IPS-NIHi11 (cell line): ENCODE measurements around the gene HSD17B8.

Experiments used
- DNase-seq: peaks from one replicate; pipeline ENCODE4 v3.0.0; 2012; ENCODE audit warnings: mixed read lengths, low spot score

Gene HSD17B8

DNA sequence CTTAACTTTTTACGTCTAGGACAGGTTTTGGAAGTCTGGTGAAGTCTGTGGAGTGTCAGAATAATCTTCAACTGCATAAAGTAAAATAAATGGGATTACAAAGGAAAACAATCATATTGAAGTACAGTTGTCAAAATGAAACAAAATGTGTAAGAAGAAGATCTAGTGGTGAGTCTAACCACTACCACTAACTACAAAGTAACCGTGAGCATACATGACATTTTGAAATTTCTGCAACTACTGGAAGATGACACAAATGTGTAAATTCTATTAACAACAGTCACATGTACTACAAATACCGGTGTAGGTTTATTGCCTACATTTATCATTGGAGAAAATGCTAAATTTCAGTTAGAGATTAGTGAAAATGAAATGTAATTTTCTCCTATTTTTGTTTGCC lies 37.5 kb downstream of the HSD17B8 start:
- DNase-seq = no peak

DNA sequence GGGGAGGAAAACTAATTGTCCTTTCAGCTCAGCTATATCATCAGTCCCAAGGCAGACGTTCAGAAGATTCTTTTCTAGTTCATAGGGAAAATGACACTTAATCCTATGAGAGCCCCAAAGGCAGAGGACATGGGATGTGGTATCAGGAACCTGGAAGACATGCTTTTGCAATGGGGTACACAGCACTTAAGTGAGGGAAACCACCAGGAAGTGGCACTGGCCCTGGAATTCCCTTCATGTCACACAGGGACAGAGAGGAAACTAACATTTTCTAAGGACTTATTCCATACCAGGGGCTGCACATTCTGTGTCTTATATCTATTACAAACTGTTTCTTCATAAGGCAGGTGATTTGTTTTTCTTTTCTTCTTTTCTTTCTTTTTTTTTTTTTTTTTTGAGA lies 39.0 kb downstream of the HSD17B8 start:
- DNase-seq = no peak

DNA sequence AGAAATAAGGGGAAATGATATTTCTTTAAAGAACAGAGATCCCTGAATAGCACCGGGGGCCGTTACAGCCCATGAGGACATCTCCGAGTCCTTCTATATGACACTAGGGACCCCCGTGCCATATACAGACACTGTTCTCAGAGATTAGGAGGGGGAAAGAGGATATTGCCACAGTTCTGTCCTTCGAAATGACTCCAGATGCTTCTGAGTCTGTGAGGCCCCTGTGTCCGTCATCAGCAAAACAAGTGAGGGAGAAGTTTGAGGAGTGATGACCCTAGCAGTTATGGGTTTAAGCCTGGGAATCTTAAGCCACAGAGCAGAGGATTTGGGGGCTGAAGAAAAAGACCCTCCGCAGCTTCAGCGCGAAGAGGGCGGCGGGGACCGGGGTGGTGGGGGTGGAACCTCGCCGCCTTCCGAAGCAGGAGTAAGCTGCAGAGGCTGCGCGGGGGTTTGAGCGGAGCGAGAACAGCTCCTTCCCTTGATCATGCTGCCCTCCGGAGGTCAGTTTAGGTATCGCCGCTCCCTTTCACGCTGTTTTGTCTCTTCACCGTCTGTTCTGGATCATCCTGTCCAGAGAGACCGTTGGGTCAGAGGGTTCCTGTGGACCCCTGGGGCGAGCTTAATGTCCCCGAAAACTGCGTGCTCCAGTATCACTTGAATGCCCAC lies 43.7 kb downstream of the HSD17B8 start:
- peak; percentile 78 for DNase-seq

DNA sequence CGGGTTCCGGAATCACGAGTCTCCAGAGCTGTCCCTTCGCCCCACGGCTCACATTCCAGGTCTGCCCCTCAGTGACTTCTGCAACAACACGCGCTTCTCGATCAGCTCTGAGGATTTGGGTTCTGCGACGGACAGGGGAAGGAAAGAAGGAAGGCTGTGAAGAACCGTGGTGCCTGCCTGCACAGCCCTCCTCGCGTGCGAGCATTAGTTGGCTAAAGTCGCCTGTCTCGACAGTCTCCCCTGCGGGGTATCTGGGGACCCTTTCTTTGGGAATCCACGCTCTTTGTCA lies 44.1 kb downstream of the HSD17B8 start:
- DNase-seq = no peak

DNA sequence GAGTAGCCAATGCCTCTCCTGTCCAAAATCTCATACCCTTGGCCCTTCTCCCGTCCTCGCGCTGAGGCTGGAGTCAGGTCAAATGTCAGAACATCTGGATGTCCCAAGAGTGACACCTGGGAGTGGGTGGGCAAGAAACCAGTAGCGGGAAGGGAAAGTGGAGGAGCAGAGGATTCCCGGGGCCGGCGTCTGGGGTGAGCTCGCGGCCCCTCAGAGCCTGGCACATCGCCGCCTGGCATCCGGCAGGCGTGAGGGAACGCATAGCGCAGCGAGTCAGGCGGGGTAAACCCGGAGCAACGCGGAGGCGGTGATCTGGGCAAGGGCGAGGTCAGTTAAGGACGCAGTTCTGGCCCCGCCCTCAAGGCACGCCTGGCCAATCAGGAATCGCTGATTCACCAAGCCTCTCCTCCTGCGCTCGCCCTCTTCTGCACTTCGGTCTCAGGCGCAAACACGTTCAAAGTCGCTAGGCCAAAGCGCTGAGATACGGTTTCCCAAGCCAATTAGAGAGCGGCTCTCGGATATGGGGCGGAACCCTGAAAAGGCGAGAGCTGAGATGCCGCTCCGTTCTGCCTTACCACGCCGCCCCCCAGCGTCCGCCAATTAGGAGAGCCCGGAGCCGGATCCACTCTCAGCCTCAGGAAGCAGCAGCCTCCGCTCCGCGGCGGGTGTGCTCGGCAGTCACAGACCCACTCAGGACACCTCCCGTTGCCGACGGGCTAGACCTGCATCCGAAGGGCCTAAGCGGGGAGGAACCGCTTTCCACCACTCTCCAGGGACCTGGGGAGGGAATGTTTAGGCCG lies 44.7 kb downstream of the HSD17B8 start:
- peak; percentile 89 for DNase-seq

DNA sequence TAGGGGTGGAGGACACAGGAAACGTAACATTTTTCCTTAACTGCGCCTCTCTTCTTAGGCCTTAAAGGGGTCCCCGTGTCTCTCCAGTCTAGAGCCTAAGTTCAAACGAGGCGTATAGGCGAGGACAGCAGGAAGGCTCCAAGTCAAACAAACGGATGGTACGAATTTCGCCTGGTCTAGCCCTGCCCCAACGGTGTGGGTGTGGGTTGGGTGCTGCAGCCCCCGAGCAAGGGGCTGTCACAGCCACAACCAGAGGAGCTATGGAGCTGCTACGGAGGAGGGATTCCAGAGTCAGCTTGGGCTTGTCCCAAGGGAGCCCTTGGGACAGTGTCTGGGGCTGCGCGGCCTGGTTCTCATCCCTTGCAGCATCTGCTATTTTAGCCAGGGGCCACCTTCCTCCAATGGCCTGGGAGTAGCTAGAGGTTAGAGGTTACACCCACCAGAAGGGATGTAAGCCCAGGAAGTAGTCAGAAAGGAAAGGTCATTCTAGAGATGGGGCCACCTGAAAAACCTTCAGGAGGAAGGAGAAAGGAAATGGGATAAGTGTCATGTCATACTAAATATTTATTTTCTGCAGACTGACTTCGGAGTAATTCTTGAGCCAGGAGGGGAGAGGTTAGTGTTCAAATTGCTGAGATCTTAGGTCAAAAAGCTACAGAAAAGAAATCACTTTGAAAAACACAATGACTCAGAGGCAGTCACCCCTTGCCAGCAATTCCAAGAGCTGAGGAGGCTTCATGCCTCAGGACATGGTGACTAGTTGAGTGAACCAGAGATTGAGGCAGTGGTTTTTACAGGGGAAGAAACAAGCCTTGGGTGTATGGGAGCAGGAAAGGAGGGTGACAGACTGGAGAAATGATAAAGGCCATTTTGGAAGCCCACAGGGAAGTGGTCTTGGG lies 45.5 kb downstream of the HSD17B8 start:
- DNase-seq = peak; percentile 11

DNA sequence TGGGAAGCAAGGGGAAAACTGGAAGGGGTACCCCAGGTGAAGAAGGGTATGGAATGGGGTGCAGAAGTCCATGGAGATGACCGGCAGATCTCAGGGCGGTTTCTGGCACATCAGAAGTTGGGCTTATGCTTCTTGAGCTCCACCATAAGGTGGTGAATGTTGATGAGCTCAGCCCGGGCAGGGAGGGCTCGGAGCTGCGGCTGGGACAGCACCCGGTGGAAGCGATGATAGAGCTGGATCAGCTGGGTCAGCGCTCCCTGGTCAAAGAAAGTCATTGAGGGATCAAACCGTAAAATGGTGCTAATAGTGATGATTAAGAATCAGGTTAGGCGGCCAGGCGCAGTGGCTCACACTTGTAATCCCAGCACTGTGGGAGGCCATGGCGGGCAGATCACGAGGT lies 46.3 kb downstream of the HSD17B8 start:
- no peak for DNase-seq

DNA sequence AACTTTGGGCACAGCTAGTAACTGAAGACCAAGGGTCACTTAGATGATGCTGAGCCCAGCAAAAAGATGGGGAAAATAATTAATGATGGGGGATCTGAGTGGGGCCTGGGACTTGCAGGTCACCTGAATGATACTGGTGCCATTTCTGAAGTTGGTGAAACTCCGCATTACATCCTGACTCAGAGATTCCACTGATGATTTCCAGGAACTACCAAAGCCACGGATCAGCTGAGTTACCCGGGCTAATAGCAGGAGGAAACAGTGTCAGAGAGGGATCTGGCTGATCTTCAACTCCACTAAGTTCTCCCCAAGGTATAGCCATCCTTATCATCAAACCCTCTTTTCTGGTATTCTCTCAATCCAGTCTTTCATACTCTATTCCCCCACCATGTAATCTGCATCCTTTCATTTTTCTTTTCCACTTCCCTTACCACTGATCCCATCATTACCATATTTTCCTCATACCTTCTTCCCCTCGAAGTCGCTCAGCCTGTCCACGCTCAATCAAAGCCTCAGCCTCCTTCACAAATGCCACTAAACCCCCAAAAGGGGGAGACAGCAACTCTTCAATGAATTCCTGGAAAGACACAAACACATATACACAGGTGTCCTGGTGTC lies 47.0 kb downstream of the HSD17B8 start:
- no peak for DNase-seq

DNA sequence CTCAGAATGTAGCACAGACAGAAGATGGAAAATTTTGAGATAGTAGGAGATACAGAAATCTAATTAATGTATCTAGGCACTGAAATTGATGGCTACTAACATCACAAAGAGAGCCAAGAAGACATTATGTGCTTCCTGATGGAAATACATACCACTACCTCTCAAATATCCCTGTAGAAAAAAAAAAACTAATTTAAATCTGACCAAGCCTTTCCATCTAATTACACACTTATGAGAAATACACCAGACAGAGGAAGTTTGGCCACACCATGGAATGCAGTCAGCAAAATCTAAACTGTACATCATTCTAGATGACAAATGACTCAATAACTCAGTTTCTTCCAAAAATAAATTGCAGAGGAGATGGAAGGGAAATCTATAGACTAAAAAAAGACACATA lies 48.3 kb downstream of the HSD17B8 start:
- no peak for DNase-seq

DNA sequence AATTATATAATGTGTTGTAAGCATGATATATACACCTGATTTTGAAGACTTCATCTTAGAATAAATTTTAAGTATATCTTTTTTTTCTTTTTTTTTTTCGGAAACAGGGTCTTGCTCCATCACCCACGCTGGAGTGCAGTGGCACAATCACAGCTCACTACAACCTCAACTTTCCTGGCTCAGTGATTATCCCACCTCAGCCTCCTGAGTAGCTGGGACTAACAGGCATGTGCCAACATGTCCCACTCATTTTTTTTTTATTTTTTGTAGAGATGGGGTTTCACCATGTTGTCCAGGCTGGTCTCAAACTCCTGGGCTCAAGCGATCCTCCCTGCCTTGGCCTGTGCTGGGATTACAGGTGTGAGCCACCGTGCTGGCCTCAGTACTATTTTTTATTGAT lies 50.1 kb downstream of the HSD17B8 start:
- DNase-seq = no peak
